HCT116 (cell line): ENCODE results near the gene PRXL2A. TPM values are rescaled to one million over a fixed set of nuclear protein-coding genes. Genes with fewer than 3 reads are reported as not detected.
"Not testable (repeated sequence)": the region's sequence is repeated elsewhere in the genome, so short reads cannot be mapped to it uniquely, and the experiment has no call there.

Source experiments
- ATAC-seq: fragments of 200-7000 bp; cut with Tn5 transposase; 2 replicates; pipeline ENCODE4 v1.9.1; 2020; ENCODE audit warnings: mild to moderate bottlenecking, moderate library complexity
- BruUV-seq: library from RNA; stranded (reverse); fragments of 400-500 nt; replicated peaks from 2 replicates; lab custom pipeline; 2021; lab: Mats Ljungman, UMichigan
- CTCF ChIA-PET: fragments of 300-600 bp; sonication (Branson Sonifier 250); formaldehyde crosslinking; loops from one replicate; lab custom pipeline; 2021; ENCODE audit warnings: antibody characterized with exemption; lab: Charles Lee
- POLR2A ChIA-PET: fragments of 300-600, 350-600 bp; sonication (Branson Sonifier 250); formaldehyde crosslinking; loops from one replicate; lab custom pipeline; 2021; ENCODE audit warnings: antibody characterized with exemption; lab: Charles Lee
- RAD21 ChIA-PET, 2 experiments: fragments of 300-600 bp; sonication (Branson Sonifier 250); formaldehyde crosslinking; loops; one replicate each; lab custom pipeline; 2023; ENCODE audit warnings: low total read pairs in 2 of 2; ENCODE audit not compliant: uncharacterized antibody in 2 of 2, unreplicated experiment in 2 of 2, low non-redundant PET in 1 of 2; lab: Charles Lee
- DNase-seq: peaks from one replicate; pipeline ENCODE4 v3.0.0-alpha.2; 2010; ENCODE audit warnings: low read depth, low spot score
- H2AFZ ChIP-seq: fragments of 200-600 bp; shearing (Covaris generic), sonication (generic); 2 replicates; pipeline ENCODE4 v1.6.1; 2017; ENCODE audit warnings: low read depth, mixed run types, mixed read lengths, antibody characterized with exemption, low read length; ENCODE audit not compliant: poor library complexity, severe bottlenecking
- H3K27ac ChIP-seq: 2 replicates; pipeline ENCODE4 v1.5.1; 2012; ENCODE audit warnings: low read depth, low read length
- H3K27me3 ChIP-seq: fragments of 200-600 bp; sonication (generic); 2 replicates; pipeline ENCODE4 v1.6.1; 2016; ENCODE audit warnings: mixed run types, low read length, mixed read lengths; ENCODE audit not compliant: insufficient read depth
- H3K36me3 ChIP-seq, 2 experiments: fragments of 200-500 bp in 1 of 2; fragments of 200-600 bp in 1 of 2; sonication (Bioruptor generic) in 1 of 2; sonication (generic) in 1 of 2; 2 replicates each; pipeline versions ENCODE4 v1.5.1 to v1.6.1; 2014 to 2016; ENCODE audit warnings: low read length in 2 of 2, inconsistent platforms in 1 of 2, mixed read lengths in 1 of 2, mixed run types in 1 of 2; ENCODE audit not compliant: insufficient read depth in 2 of 2, control insufficient read depth in 1 of 2
- H3K4me1 ChIP-seq, 2 experiments: fragments of 200-600 bp in 1 of 2; sonication (generic) in 1 of 2; 2 replicates each; pipeline versions ENCODE4 v1.5.1 to v1.6.1; 2012 to 2017; ENCODE audit warnings: low read length in 2 of 2, inconsistent platforms in 1 of 2, mild to moderate bottlenecking in 1 of 2, mixed read lengths in 1 of 2, mixed run types in 1 of 2, moderate library complexity in 1 of 2; ENCODE audit not compliant: insufficient read depth in 2 of 2, control insufficient read depth in 1 of 2
- H3K4me2 ChIP-seq: fragments of 200-600 bp; sonication (generic); 2 replicates; pipeline ENCODE4 v1.6.1; 2017; ENCODE audit warnings: mixed run types, low read length, mixed read lengths
- H3K4me3 ChIP-seq, 2 experiments: fragments of 200-600 bp in 1 of 2; sonication (generic) in 1 of 2; replicated peaks in 1 of 2; 2 replicates each; pipeline ENCODE4 v1.5.1; 2011 to 2016; ENCODE audit warnings: low read length in 2 of 2, control low read depth in 1 of 2, low read depth in 1 of 2, mild to moderate bottlenecking in 1 of 2, mixed read lengths in 1 of 2, mixed run types in 1 of 2
- H3K79me2 ChIP-seq: fragments of 200-600 bp; sonication (generic); 2 replicates; pipeline ENCODE4 v1.6.1; 2017; ENCODE audit warnings: mild to moderate bottlenecking, mixed run types, low read length, moderate library complexity, mixed read lengths; ENCODE audit not compliant: insufficient read depth
- H3K9ac ChIP-seq: fragments of 200-600 bp; sonication (generic); 2 replicates; pipeline ENCODE4 v1.6.1; 2016; ENCODE audit warnings: low read length, mixed read lengths
- H3K9me2 ChIP-seq: fragments of 200-600 bp; sonication (generic), shearing (Covaris generic); 2 replicates; pipeline ENCODE4 v1.6.1; 2017; ENCODE audit warnings: mixed run types, mild to moderate bottlenecking, moderate library complexity; ENCODE audit not compliant: insufficient read depth
- H3K9me3 ChIP-seq, 2 experiments: fragments of 200-500 bp in 1 of 2; fragments of 200-600 bp in 1 of 2; sonication (Bioruptor generic) in 1 of 2; sonication (generic) in 1 of 2; 2 replicates each; pipeline ENCODE4 v1.6.1; 2014 to 2017; ENCODE audit warnings: low read length in 2 of 2, mixed read lengths in 2 of 2, inconsistent platforms in 1 of 2, low read depth in 1 of 2, mild to moderate bottlenecking in 1 of 2, mixed run types in 1 of 2, moderate library complexity in 1 of 2; ENCODE audit not compliant: control insufficient read depth in 1 of 2, insufficient read depth in 1 of 2
- H4K20me1 ChIP-seq: fragments of 200-600 bp; sonication (generic), shearing (Covaris generic); 2 replicates; pipeline ENCODE4 v1.6.1; 2017; ENCODE audit warnings: mixed run types, mild to moderate bottlenecking, moderate library complexity; ENCODE audit not compliant: insufficient read depth
- CBX3 ChIP-seq: IDR thresholded peaks from 2 replicates; pipeline ENCODE4 v1.6.1; 2012; ENCODE audit warnings: low read depth
- CEBPB ChIP-seq: IDR thresholded peaks from 2 replicates; pipeline ENCODE4 v1.6.1; 2012; ENCODE audit warnings: low read depth
- EGR1 ChIP-seq: IDR thresholded peaks from 2 replicates; pipeline ENCODE4 v1.6.1; 2012; ENCODE audit warnings: low read depth
- ELF1 ChIP-seq: IDR thresholded peaks from 2 replicates; pipeline ENCODE4 v1.6.1; 2012; ENCODE audit warnings: low read depth, borderline replicate concordance
- EZH2 ChIP-seq: fragments of 200-600 bp; sonication (generic); IDR thresholded peaks from 2 replicates; pipeline ENCODE4 v1.6.1; 2017; ENCODE audit warnings: antibody characterized with exemption, mixed run types
- FOSL1 ChIP-seq: IDR thresholded peaks from 2 replicates; pipeline ENCODE4 v1.6.1; 2012; ENCODE audit warnings: low read depth
- JUND ChIP-seq: IDR thresholded peaks from 2 replicates; pipeline ENCODE4 v1.6.1; 2012
- POLR2A ChIP-seq: IDR thresholded peaks from 2 replicates; pipeline ENCODE4 v1.7.0; 2011; ENCODE audit warnings: borderline replicate concordance; ENCODE audit not compliant: insufficient read depth, insufficient read length; ENCODE audit errors: extremely low read depth
- POLR2AphosphoS5 ChIP-seq: IDR thresholded peaks from 2 replicates; pipeline ENCODE4 v1.6.1; 2011; ENCODE audit warnings: mild to moderate bottlenecking, low read depth, low read length, moderate library complexity
- RAD21 ChIP-seq: IDR thresholded peaks from 2 replicates; pipeline ENCODE4 v1.6.1; 2012; ENCODE audit warnings: low read depth, mild to moderate bottlenecking
- SIN3A ChIP-seq: IDR thresholded peaks from 2 replicates; pipeline ENCODE4 v1.6.1; 2012; ENCODE audit warnings: low read depth
- SP1 ChIP-seq: IDR thresholded peaks from 2 replicates; pipeline ENCODE4 v1.6.1; 2012; ENCODE audit warnings: low read depth
- SRF ChIP-seq: IDR thresholded peaks from 2 replicates; pipeline ENCODE4 v1.6.1; 2012; ENCODE audit warnings: low read depth
- TCF7L2 ChIP-seq: IDR thresholded peaks from 2 replicates; pipeline ENCODE4 v1.7.0; 2011; ENCODE audit warnings: borderline replicate concordance, inconsistent platforms; ENCODE audit not compliant: insufficient read depth, insufficient read length; ENCODE audit errors: extremely low read depth
- YY1 ChIP-seq: IDR thresholded peaks from 2 replicates; pipeline ENCODE4 v1.6.1; 2011; ENCODE audit warnings: low read length, low read depth, moderate library complexity, mild to moderate bottlenecking; ENCODE audit not compliant: insufficient replicate concordance; ENCODE audit errors: extremely low read depth
- ZFX ChIP-seq: fragments of 450-650 bp; IDR thresholded peaks from 2 replicates; pipeline ENCODE4 v1.6.1; 2017
- intact Hi-C: fragments of 100-400 bp; cut with micrococcal nuclease; formaldehyde crosslinking; loops from 2 replicates; pipeline ENCODE4 v1.10.0; 2022
- total RNA-seq: library from RNA; stranded (reverse); gene quantifications from one replicate; pipeline ENCODE4 v1.2.1, GENCODE V29; 2021; ENCODE audit not compliant: unreplicated experiment
- TF ChIP-seq, protein P1 (sequence below), 3 experiments: fragments of 200-600 bp in 1 of 3; sonication (generic) in 1 of 3; IDR thresholded peaks in 2 of 3; conservative IDR thresholded peaks in 1 of 3; 2 replicates each; pipeline ENCODE4 v1.5.1; 2012 to 2017; ENCODE audit warnings: low read depth in 2 of 3, low read length in 2 of 3, antibody characterized with exemption in 1 of 3, borderline replicate concordance in 1 of 3, control low read depth in 1 of 3, mild to moderate bottlenecking in 1 of 3, mixed read lengths in 1 of 3, mixed run types in 1 of 3, moderate library complexity in 1 of 3; ENCODE audit not compliant: insufficient read depth in 1 of 3
- TF ChIP-seq, protein P2 (sequence below): IDR thresholded peaks from 2 replicates; pipeline ENCODE4 v1.6.1; 2011; ENCODE audit warnings: mild to moderate bottlenecking, low read length, moderate library complexity; ENCODE audit not compliant: insufficient replicate concordance; ENCODE audit errors: extremely low read depth
- TF ChIP-seq, protein P3 (sequence below): IDR thresholded peaks from 2 replicates; pipeline ENCODE4 v1.6.1; 2012

Gene PRXL2A
- total RNA-seq, 1 experiment from 2014 or later, result 4.9 TPM

DNA sequence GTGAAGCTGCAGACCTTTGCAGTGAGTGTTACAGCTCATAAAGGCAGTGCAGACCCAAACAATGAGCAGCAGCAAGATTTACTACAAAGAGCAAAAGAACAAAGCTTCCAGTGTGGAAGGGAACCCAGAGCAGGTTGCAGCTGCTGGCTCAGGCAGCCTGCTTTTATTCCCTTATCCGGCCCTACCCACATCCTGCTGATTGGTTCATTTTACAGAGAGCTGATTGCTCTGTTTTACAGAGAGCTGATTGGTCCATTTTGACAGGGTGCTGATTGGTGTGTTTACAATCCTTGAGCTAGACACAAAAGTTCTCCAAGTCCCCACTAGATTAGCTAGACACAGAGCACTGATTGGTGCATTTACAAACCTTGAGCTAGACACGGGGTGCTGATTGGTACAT is 49.4 kb upstream of the PRXL2A start:
- H3K9ac ChIP-seq, H3K27ac ChIP-seq, H2AFZ ChIP-seq, H3K4me3 ChIP-seq, H3K79me2 ChIP-seq, DNase-seq, H3K9me3 ChIP-seq, H4K20me1 ChIP-seq, BruUV-seq, H3K4me2 ChIP-seq, intact Hi-C loops, CTCF ChIA-PET, H3K9me2 ChIP-seq, ATAC-seq, POLR2A ChIA-PET, H3K36me3 ChIP-seq, H3K27me3 ChIP-seq, RAD21 ChIA-PET: not testable (repeated sequence)
- peaks cover 8 to 11% of the 10 kb centered on the region in 2 experiments for H3K4me1 ChIP-seq

DNA sequence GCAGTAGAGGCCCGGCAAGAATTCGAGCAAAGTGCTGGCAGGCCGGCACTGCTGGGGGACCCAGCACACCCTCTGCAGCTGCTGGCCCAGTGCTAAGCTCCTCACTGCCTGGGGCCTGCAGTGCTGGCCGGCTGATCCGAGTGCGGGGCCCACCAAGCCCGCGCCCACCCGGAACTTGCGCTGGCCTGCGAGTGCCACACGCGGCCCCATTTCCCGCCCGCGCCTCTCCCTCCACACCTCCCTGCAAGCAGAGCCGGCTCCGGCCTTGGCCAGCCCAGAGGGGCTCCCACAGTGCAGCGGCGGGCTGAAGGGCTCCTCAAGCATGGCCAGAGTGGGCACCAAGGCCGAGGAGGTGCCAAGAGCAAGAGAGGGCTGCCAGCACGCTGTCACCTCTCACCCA is 48.7 kb upstream of the PRXL2A start:
- no peaks in the 10 kb centered on the region for H3K9me3 ChIP-seq
- TF ChIP-seq SP1 (no peak), ELF1 (no peak), EZH2 (no peak), JUND (no peak), POLR2A (no peak), SRF (no peak), ZFX (no peak), TCF7L2 (no peak), RAD21 (no peak), CBX3 (no peak), SIN3A (no peak), FOSL1 (no peak), POLR2AphosphoS5 (no peak), CEBPB (no peak), EGR1 (no peak), YY1 (no peak)
- TF ChIP-seq, protein P1, sequence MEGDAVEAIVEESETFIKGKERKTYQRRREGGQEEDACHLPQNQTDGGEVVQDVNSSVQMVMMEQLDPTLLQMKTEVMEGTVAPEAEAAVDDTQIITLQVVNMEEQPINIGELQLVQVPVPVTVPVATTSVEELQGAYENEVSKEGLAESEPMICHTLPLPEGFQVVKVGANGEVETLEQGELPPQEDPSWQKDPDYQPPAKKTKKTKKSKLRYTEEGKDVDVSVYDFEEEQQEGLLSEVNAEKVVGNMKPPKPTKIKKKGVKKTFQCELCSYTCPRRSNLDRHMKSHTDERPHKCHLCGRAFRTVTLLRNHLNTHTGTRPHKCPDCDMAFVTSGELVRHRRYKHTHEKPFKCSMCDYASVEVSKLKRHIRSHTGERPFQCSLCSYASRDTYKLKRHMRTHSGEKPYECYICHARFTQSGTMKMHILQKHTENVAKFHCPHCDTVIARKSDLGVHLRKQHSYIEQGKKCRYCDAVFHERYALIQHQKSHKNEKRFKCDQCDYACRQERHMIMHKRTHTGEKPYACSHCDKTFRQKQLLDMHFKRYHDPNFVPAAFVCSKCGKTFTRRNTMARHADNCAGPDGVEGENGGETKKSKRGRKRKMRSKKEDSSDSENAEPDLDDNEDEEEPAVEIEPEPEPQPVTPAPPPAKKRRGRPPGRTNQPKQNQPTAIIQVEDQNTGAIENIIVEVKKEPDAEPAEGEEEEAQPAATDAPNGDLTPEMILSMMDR (IDR thresholded peaks at IDR 0.05 in 2 of 3, conservative IDR thresholded peaks at IDR 0.05 in 1 of 3; ENCODE audit: borderline replicate concordance in 1 of 3, insufficient read depth in 1 of 3, low read depth in 2 of 3, low read length in 2 of 3), result no peak
- TF ChIP-seq, protein P2, sequence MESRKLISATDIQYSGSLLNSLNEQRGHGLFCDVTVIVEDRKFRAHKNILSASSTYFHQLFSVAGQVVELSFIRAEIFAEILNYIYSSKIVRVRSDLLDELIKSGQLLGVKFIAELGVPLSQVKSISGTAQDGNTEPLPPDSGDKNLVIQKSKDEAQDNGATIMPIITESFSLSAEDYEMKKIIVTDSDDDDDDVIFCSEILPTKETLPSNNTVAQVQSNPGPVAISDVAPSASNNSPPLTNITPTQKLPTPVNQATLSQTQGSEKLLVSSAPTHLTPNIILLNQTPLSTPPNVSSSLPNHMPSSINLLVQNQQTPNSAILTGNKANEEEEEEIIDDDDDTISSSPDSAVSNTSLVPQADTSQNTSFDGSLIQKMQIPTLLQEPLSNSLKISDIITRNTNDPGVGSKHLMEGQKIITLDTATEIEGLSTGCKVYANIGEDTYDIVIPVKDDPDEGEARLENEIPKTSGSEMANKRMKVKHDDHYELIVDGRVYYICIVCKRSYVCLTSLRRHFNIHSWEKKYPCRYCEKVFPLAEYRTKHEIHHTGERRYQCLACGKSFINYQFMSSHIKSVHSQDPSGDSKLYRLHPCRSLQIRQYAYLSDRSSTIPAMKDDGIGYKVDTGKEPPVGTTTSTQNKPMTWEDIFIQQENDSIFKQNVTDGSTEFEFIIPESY, result no peak
- TF ChIP-seq, protein P3, sequence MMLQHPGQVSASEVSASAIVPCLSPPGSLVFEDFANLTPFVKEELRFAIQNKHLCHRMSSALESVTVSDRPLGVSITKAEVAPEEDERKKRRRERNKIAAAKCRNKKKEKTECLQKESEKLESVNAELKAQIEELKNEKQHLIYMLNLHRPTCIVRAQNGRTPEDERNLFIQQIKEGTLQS, result no peak
- ATAC-seq, result no peak
- no peak overlapping the region for H2AFZ ChIP-seq
- no peak overlapping the region for H3K4me2 ChIP-seq
- H3K27ac ChIP-seq, result no peak overlapping the region
- H4K20me1 ChIP-seq, result no peaks in the 10 kb centered on the region
- no peak for DNase-seq
- H3K9me2 ChIP-seq, result no peaks in the 10 kb centered on the region
- H3K36me3 ChIP-seq, result no peaks in the 10 kb centered on the region
- CTCF ChIA-PET, result no interaction called here
- H3K4me3 ChIP-seq, result no peak overlapping the region
- H3K79me2 ChIP-seq, result no peaks in the 10 kb centered on the region
- RAD21 ChIA-PET, result no interaction called here
- POLR2A ChIA-PET, result no interaction called here
- intact Hi-C loops, result no loop called here
- BruUV-seq, result no TSS peak
- H3K4me1 ChIP-seq, result peaks cover 8 to 11% of the 10 kb centered on the region in 2 experiments
- no peaks in the 10 kb centered on the region for H3K27me3 ChIP-seq
- H3K9ac ChIP-seq, result no peak overlapping the region
